AG09319 (cell line): ENCODE data around the gene CDAN1.

ENCODE experiments used
- DNase-seq: peaks from one replicate; pipeline ENCODE4 v3.0.0-alpha.2; 2010; ENCODE audit warnings: low read depth; ENCODE audit errors: extremely low read depth
- TF ChIP-seq, protein P1 (sequence below): IDR thresholded peaks from 2 replicates; pipeline ENCODE4 v1.5.1; 2011; ENCODE audit warnings: low read depth, mild to moderate bottlenecking, inconsistent platforms, low read length, moderate library complexity

Gene CDAN1

DNA sequence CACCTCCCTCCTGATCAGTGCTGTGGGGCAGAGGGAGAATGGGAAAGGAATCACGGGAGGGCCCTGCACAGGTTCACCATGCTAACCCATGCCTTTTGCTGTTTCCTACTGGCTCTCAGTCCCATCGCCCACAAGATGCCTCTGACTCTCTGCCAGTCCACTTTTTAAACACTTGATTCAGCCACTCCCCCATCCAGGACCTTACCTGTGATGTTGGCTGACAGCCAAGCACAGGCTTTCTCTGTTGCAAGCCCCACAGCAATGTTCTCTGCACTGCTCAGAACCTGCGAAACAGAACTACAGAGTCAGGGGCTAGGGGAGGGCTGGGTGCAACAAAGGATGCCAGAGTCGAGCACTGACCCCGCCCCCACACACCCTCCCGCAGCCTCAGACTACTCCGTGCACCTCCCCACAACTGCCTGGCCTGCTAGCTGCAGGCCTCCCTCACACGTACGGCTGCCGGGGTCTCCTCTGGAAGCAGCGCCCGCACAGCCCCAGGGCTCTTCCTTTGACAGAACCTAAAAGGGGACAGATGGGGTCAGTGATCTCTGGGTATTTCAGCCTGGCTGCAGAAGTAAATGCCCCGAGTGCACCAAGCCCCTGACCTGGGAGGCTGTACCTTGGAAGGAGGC is 9.1 kb downstream of the CDAN1 start:
- TF ChIP-seq, protein P1, sequence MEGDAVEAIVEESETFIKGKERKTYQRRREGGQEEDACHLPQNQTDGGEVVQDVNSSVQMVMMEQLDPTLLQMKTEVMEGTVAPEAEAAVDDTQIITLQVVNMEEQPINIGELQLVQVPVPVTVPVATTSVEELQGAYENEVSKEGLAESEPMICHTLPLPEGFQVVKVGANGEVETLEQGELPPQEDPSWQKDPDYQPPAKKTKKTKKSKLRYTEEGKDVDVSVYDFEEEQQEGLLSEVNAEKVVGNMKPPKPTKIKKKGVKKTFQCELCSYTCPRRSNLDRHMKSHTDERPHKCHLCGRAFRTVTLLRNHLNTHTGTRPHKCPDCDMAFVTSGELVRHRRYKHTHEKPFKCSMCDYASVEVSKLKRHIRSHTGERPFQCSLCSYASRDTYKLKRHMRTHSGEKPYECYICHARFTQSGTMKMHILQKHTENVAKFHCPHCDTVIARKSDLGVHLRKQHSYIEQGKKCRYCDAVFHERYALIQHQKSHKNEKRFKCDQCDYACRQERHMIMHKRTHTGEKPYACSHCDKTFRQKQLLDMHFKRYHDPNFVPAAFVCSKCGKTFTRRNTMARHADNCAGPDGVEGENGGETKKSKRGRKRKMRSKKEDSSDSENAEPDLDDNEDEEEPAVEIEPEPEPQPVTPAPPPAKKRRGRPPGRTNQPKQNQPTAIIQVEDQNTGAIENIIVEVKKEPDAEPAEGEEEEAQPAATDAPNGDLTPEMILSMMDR = no peak
- no peak for DNase-seq

DNA sequence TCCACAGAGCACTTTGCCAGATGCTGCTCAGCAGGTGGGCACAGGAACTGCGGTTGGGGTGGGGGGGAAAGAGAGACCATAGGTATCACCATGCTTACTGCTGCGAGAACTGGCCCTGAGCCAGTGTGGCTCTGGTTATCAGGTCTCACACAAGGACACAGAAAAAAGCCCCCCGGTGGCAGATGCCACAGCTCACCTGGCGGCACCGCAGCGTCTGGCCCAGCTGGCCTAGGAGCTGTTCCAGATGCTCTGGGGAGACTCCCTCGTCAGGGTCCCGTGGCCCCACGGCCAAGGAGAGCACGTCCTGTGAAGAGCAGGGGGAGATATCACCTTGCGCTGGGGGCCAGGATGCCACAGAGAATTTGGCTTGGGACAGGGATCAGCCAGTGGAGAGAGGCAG is 10.8 kb downstream of the CDAN1 start:
- TF ChIP-seq, protein P1 = no peak
- DNase-seq = no peak

DNA sequence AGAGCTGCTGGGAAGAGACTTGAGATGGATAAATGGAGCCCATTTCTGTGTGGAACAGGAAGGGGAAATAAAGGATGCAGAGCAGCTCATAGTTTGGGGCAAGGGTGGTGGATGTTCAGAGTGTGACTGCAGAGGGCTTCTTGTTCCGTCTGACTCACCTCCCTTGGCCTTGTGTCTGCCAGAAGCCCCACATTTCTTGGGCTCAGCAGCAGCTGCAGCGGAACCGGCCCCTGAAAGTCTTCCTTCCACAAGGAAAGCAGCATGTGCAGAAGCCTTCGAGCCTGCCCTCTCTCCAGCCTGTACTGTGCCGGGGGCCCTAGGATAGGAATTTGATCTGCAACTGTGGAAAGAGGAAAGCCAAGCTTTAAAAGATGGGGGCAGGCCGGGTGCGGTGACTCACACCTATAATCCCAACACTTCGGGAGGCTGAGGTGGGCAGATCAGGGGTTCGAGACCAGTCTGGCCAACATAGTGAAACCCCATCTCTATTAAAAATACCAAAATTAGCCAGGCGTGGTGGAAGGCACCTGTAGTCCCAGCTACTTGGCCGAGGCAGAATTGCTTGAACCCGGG is 11.5 kb downstream of the CDAN1 start:
- TF ChIP-seq, protein P1 = no peak
- DNase-seq = no peak

DNA sequence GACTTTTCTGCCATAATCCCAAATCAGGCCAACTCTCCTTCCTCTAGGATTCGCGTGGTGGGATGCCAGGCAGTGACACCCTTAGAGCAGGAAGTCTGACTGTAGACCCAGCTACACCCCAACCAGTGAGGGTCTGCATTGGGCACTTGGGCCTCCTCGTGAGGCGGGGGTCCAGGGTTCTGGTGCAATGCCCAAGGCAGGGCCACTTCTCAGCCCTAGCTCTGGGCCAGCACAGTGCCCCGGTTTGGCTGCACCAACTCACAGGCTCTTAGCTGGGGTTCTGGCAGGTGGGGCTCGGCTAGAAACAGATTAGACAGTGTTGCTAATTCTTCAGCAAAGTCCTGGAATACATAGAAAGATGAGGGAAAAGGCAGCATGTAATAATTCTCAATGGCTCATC is 12.7 kb downstream of the CDAN1 start:
- TF ChIP-seq, protein P1 = no peak
- DNase-seq = no peak

DNA sequence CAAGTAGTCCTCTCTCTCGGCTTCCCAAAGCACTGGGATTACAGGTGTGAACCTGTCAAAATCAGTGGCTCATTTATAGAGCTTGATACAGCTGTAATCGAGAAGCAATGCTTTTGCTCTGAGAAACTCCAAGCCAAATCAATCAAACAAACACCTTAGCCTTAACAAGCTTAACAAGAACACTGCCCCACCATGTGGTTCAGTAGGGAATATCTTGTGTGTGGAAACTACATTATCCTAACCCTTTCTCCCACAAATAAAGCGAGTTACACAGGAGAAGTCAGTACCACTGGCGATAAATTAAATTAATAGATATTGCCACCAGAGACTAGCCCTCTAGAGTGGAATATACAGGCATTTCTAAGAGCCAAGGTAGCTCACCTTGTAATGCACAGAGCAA is 13.9 kb downstream of the CDAN1 start:
- TF ChIP-seq, protein P1 = no peak
- no peak for DNase-seq

DNA sequence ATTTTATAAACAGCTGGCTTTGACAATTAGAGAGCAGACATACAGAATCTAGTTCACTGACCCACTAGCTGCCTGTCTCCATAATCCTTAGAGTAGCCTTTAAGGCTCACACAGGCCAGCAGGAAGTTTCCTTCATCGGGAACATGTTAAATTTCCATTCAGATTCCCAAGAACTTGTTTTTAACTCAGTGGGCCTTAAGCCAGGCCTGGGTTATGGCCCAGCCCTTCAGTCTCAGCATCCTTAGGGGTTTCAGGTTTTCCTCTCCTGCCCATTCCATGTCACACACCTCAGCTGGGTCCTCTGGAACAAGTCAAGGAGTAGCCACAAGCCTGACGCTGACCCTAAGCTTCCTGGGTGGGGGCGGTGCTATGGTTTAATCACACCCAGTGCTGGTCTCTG is 15.0 kb downstream of the CDAN1 start:
- TF ChIP-seq, protein P1 = no peak

DNA sequence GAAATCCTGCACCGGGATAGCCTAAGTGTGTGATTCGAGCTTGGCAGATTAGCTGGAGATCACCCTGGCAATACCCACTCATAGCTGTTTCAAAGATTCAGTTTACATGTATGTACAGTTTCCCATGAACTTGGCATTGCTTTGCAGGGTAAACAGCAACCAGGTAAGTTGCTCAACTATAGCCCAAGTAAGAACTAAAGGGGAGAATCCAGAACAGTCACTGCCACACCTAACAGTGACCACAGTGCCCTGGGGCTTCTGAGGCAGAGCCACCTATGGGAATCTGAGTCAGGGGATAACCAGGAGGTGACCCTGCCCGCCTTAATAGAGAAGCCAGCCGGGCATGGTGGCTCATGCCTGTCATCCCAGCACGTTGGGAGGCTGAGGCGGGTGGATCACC is 15.9 kb downstream of the CDAN1 start:
- TF ChIP-seq, protein P1 = no peak
- DNase-seq = no peak

More for the DNA sequence above, 15.0 kb downstream of the CDAN1 start:
- no peak for DNase-seq
